Endothelial cell of umbilical vein (primary cell): ENCODE results near the gene PCGF2. TPM values are rescaled to one million over a fixed set of nuclear protein-coding genes. Genes with fewer than 3 reads are reported as not detected.

Source experiments
- BruUV-seq: library from RNA; stranded (reverse); fragments of 400-500 nt; replicated peaks from 2 replicates; lab custom pipeline; 2021; lab: Mats Ljungman, UMichigan
- CTCF ChIA-PET: fragments of 300-600, 350-600 bp; sonication (Branson Sonifier 250); formaldehyde crosslinking; loops from one replicate; lab custom pipeline; 2021; ENCODE audit warnings: antibody characterized with exemption, inconsistent platforms; lab: Charles Lee
- POLR2A ChIA-PET: fragments of 300-600, 350-600 bp; sonication (Branson Sonifier 250); formaldehyde crosslinking; loops from one replicate; lab custom pipeline; 2021; ENCODE audit warnings: antibody characterized with exemption, inconsistent platforms; lab: Charles Lee
- DNase-seq: peaks from one replicate; pipeline ENCODE4 v3.0.0-alpha.2; 2011; ENCODE audit warnings: low read depth, low spot score
- FAIRE-seq: peaks from 2 replicates; lab custom pipeline; 2011; peaks lifted over from hg19 to GRCh38; lab: Jason Lieb, UNC
- H2AFZ ChIP-seq: 2 replicates; pipeline ENCODE4 v1.6.0; 2012; ENCODE audit warnings: low read depth, low read length, control low read depth, inconsistent platforms
- H3K27ac ChIP-seq: 2 replicates; pipeline ENCODE4 v1.5.1; 2011; ENCODE audit warnings: low read depth, mild to moderate bottlenecking, control low read depth, low read length, moderate library complexity; ENCODE audit not compliant: insufficient read depth
- H3K27me3 ChIP-seq, 2 experiments: 2 replicates each; pipeline versions ENCODE4 v1.6.0 to v1.6.1; 2011; ENCODE audit warnings: low read length in 2 of 2, mixed read lengths in 1 of 2; ENCODE audit not compliant: control insufficient read depth in 2 of 2, insufficient read depth in 2 of 2
- H3K36me3 ChIP-seq, 2 experiments: 2 replicates in 1 of 2; 3 replicates in 1 of 2; pipeline ENCODE4 v1.5.1; 2011; ENCODE audit warnings: low read length in 2 of 2, mild to moderate bottlenecking in 1 of 2, moderate library complexity in 1 of 2; ENCODE audit not compliant: control insufficient read depth in 2 of 2, insufficient read depth in 2 of 2; ENCODE audit errors: extremely low read depth in 1 of 2
- H3K4me1 ChIP-seq: 3 replicates; pipeline ENCODE4 v1.5.1; 2011; ENCODE audit warnings: mild to moderate bottlenecking, low read length; ENCODE audit not compliant: control insufficient read depth, insufficient read depth; ENCODE audit errors: extremely low read depth
- H3K4me2 ChIP-seq: 2 replicates; pipeline ENCODE4 v1.6.1; 2011; ENCODE audit warnings: low read length, control low read depth, mixed read lengths; ENCODE audit not compliant: insufficient read depth
- H3K4me3 ChIP-seq, 3 experiments: fragments of 200-600 bp in 1 of 3; sonication (generic), shearing (Covaris generic) in 1 of 3; replicated peaks in 1 of 3; 2 replicates each; pipeline ENCODE4 v1.5.1; 2011 to 2016; ENCODE audit warnings: control low read depth in 3 of 3, low read length in 3 of 3, mild to moderate bottlenecking in 2 of 3, inconsistent platforms in 1 of 3, low read depth in 1 of 3, moderate library complexity in 1 of 3; ENCODE audit not compliant: insufficient read depth in 1 of 3
- H3K79me2 ChIP-seq: 2 replicates; pipeline ENCODE4 v1.6.0; 2012; ENCODE audit warnings: low read length, inconsistent platforms; ENCODE audit not compliant: control insufficient read depth, insufficient read depth
- H3K9ac ChIP-seq: replicated peaks from 2 replicates; pipeline ENCODE3; 2011; ENCODE audit warnings: low read length, control low read depth; ENCODE audit not compliant: insufficient read depth; ENCODE audit errors: extremely low read depth
- H3K9me1 ChIP-seq: replicated peaks from 3 replicates; pipeline ENCODE4 v1.6.0; 2011; ENCODE audit warnings: mild to moderate bottlenecking, low read length; ENCODE audit not compliant: control insufficient read depth, insufficient read depth; ENCODE audit errors: extremely low read depth
- H3K9me3 ChIP-seq: replicated peaks from 2 replicates; pipeline ENCODE4 v1.5.1; 2012; ENCODE audit warnings: low read length, inconsistent platforms; ENCODE audit not compliant: control insufficient read depth, insufficient read depth
- H4K20me1 ChIP-seq: replicated peaks from 2 replicates; pipeline ENCODE3; 2011; ENCODE audit warnings: mild to moderate bottlenecking, low read length; ENCODE audit not compliant: control insufficient read depth, insufficient read depth; ENCODE audit errors: extremely low read depth
- CTCF ChIP-seq, 2 donors: IDR thresholded peaks; 1 replicate in 1 of 2; 2 replicates in 1 of 2; pipeline ENCODE4 v1.5.1; 2011; ENCODE audit warnings: low read length in 2 of 2, mild to moderate bottlenecking in 2 of 2, moderate library complexity in 2 of 2, control low read depth in 1 of 2, inconsistent platforms in 1 of 2, low read depth in 1 of 2; ENCODE audit not compliant: insufficient read depth in 1 of 2; ENCODE audit errors: extremely low read depth in 1 of 2
- EZH2 ChIP-seq: IDR thresholded peaks from 2 replicates; pipeline ENCODE4 v1.6.1; 2012; ENCODE audit warnings: borderline replicate concordance, low read depth, mild to moderate bottlenecking, moderate library complexity, low read length, inconsistent platforms; ENCODE audit not compliant: severe bottlenecking
- FOS ChIP-seq: IDR thresholded peaks from 2 replicates; pipeline ENCODE4 v1.6.1; 2011; ENCODE audit warnings: mild to moderate bottlenecking, low read length, moderate library complexity, borderline replicate concordance; ENCODE audit not compliant: insufficient read depth
- GATA2 ChIP-seq: IDR thresholded peaks from 2 replicates; pipeline ENCODE4 v1.7.0; 2011; ENCODE audit warnings: low read depth, mild to moderate bottlenecking, moderate library complexity, mixed read lengths, low read length; ENCODE audit not compliant: insufficient read length, insufficient read depth
- JUN ChIP-seq: IDR thresholded peaks from 2 replicates; pipeline ENCODE4 v1.6.1; 2011; ENCODE audit warnings: borderline replicate concordance, low read depth; ENCODE audit not compliant: insufficient read length, insufficient read depth
- MYC ChIP-seq: IDR thresholded peaks from one replicate; pipeline ENCODE4 v1.6.1; 2011; ENCODE audit warnings: mild to moderate bottlenecking, low read depth, low read length
- POLR2A ChIP-seq: IDR thresholded peaks from 2 replicates; pipeline ENCODE4 v1.6.1; 2012; ENCODE audit warnings: low read depth, mild to moderate bottlenecking, control low read depth, low read length
- POLR2AphosphoS5 ChIP-seq: IDR thresholded peaks from 2 replicates; pipeline ENCODE4 v1.6.1; 2012; ENCODE audit warnings: low read depth, mild to moderate bottlenecking, control low read depth, low read length, moderate library complexity; ENCODE audit not compliant: insufficient read depth
- dilution Hi-C: fragments of 300-500 bp; cut with MboI; formaldehyde crosslinking; loops from one replicate; pipeline ENCODE4 v1.15.0; 2019; ENCODE audit warnings: low sequenced_read_pairs; ENCODE audit not compliant: extremely low pct_ligation_motif_present
- intact Hi-C: fragments of 100-400 bp; cut with micrococcal nuclease; formaldehyde crosslinking; loops from one replicate; pipeline ENCODE4 v1.10.0; 2022
- polyA plus RNA-seq, 4 experiments: library from polyadenylated mRNA; depleted of rRNA in 3 of 4; stranded (reverse) in 3 of 4; unstranded in 1 of 4; fragments of >200 nt; gene quantifications; 2 replicates each; pipeline versions ENCODE4 v1.2.1 to v1.2.3, GENCODE V29; 2011 to 2012; ENCODE audit warnings: missing spikeins in 1 of 4
- total RNA-seq: library from RNA; stranded (reverse); gene quantifications from 2 replicates; pipeline ENCODE4 v1.2.3, GENCODE V29; 2021

Gene PCGF2
- total and polyA plus RNA-seq, 2 donors (not counting 3 experiments of a cell fraction or from before 2014, with no cell fraction given): 39.8 to 78.4 TPM

GRCh38 chr17:38724337-38724988, 23.7 kb downstream of the PCGF2 start:
- intact Hi-C loops: no loop called here
- TF ChIP-seq POLR2AphosphoS5: no peak
- no peak for TF ChIP-seq MYC
- TF ChIP-seq JUN: no peak
- no peak for TF ChIP-seq EZH2
- no peak for TF ChIP-seq FOS
- TF ChIP-seq POLR2A: no peak
- Histone ChIP-seq H3K36me3 (peaks cover 5 to 15% of the 10 kb centered on the region in 2 experiments), H4K20me1 (no peaks in the 10 kb centered on the region), H3K4me3 (no peak overlapping the region), H3K4me2 (no peak overlapping the region), H3K9ac (no peak overlapping the region), H3K79me2 (no peaks in the 10 kb centered on the region), H3K27me3 (no peaks in the 10 kb centered on the region), H2AFZ (no peak overlapping the region), H3K4me1 (peaks cover 7% of the 10 kb centered on the region), H3K27ac (no peak overlapping the region), H3K9me3 (no peaks in the 10 kb centered on the region), H3K9me1 (no peaks in the 10 kb centered on the region)
- POLR2A ChIA-PET: interaction anchor here (0.7 kb wide), 1 partner anchor 29 kb away, joined by 3 read pairs; no protein-coding TSS in a partner anchor
- BruUV-seq: no TSS peak
- DNase-seq: peak; percentile 50
- no peak for FAIRE-seq
- CTCF ChIA-PET: interaction anchor here (1.0 to 2.5 kb wide), 4 partner anchors 11 to 57 kb away, joined by 3 to 17 read pairs (median 5); no protein-coding TSS in a partner anchor
- dilution Hi-C loops: no loop called here

DNA sequence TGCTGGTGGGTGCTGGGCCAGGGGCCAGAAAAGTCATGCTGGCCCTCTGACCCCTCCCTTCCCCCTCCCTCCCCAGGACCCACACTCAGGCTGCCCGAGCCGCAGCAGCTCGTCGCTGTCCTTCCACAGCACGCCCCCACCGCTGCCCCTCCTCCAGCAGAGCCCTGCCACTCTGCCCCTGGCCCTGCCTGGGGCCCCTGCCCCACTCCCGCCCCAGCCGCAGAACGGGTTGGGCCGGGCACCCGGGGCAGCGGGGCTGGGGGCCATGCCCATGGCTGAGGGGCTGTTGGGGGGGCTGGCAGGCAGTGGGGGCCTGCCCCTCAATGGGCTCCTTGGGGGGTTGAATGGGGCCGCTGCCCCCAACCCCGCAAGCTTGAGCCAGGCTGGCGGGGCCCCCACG, 26.3 kb downstream of the PCGF2 start:
- H3K4me1 ChIP-seq: peaks cover 3% of the 10 kb centered on the region
- no peak overlapping the region for H3K9ac ChIP-seq
- CTCF ChIA-PET: interaction anchor here (1.4 kb wide), 1 partner anchor 11 kb away, joined by 3 read pairs; no protein-coding TSS in a partner anchor
- no peak for TF ChIP-seq GATA2
- TF ChIP-seq POLR2AphosphoS5: no peak
- TF ChIP-seq POLR2A: no peak
- no peak for TF ChIP-seq CTCF (IDR thresholded peaks at IDR 0.05; ENCODE audit: extremely low read depth in 1 of 2, insufficient read depth in 1 of 2, low read depth in 1 of 2, low read length in 2 of 2)
- TF ChIP-seq MYC: no peak
- no peak for TF ChIP-seq JUN
- H3K4me2 ChIP-seq: no peak overlapping the region
- no peaks in the 10 kb centered on the region for H3K9me1 ChIP-seq
- dilution Hi-C loops: no loop called here
- no peaks in the 10 kb centered on the region for H3K79me2 ChIP-seq
- H3K9me3 ChIP-seq: no peaks in the 10 kb centered on the region
- FAIRE-seq (no peak), DNase-seq (no peak)
- no peaks in the 10 kb centered on the region for H3K27me3 ChIP-seq
- H2AFZ ChIP-seq: no peak overlapping the region
- no peaks in the 10 kb centered on the region for H4K20me1 ChIP-seq
- peaks cover 5 to 30% of the 10 kb centered on the region in 2 experiments for H3K36me3 ChIP-seq
- H3K27ac ChIP-seq: no peak overlapping the region
- intact Hi-C loops: no loop called here
- POLR2A ChIA-PET: no interaction called here
- H3K4me3 ChIP-seq: no peak overlapping the region
- BruUV-seq: no TSS peak
